PC-3 (cell line): ENCODE results near the gene OTX1. TPM values are rescaled to one million over a fixed set of nuclear protein-coding genes. Genes with fewer than 3 reads are reported as not detected.
A peak's percentile ranks its signal among the peaks of the same experiment; 100 is the strongest.

Experiments used
- ATAC-seq: fragments of 200-7000 bp; cut with Tn5 transposase; 2 replicates; pipeline ENCODE4 v1.9.1; 2020; ENCODE audit warnings: mild to moderate bottlenecking, moderate library complexity
- BruUV-seq: library from RNA; stranded (reverse); fragments of 400-500 nt; replicated peaks from 2 replicates; lab custom pipeline; 2021; lab: Mats Ljungman, UMichigan
- CTCF ChIA-PET: fragments of 300-600 bp; sonication (Branson Sonifier 250); formaldehyde crosslinking; loops from one replicate; lab custom pipeline; 2022; ENCODE audit warnings: antibody characterized with exemption; lab: Charles Lee
- POLR2A ChIA-PET: fragments of 300-600 bp; sonication (Branson Sonifier 250); formaldehyde crosslinking; loops from one replicate; lab custom pipeline; 2022; ENCODE audit warnings: antibody characterized with exemption; ENCODE audit not compliant: unreplicated experiment; lab: Charles Lee
- DNase-seq: peaks from one replicate; pipeline ENCODE4 v3.0.0-alpha.2; 2015
- H2AFZ ChIP-seq: fragments of 300-600 bp; sonication (generic); 2 replicates; pipeline ENCODE4 v1.6.0; 2016; ENCODE audit warnings: antibody characterized with exemption, low read length
- H3F3A ChIP-seq: fragments of 300-600 bp; sonication (generic); one replicate; pipeline ENCODE4 v1.6.0; 2017; ENCODE audit warnings: antibody characterized with exemption, low read length, control low read depth, mild to moderate bottlenecking; ENCODE audit not compliant: unreplicated experiment
- H3K27ac ChIP-seq: fragments of 300-600 bp; sonication (generic); 2 replicates; pipeline ENCODE4 v1.5.1; 2016; ENCODE audit warnings: mild to moderate bottlenecking, low read length
- H3K27me3 ChIP-seq: fragments of 300-600 bp; sonication (generic); 2 replicates; pipeline ENCODE4 v1.6.1; 2016; ENCODE audit warnings: low read length, mixed read lengths
- H3K36me3 ChIP-seq: fragments of 300-600 bp; sonication (generic); 2 replicates; pipeline ENCODE4 v1.6.1; 2016; ENCODE audit warnings: low read depth, mixed run types, low read length, mixed read lengths
- H3K4me1 ChIP-seq: fragments of 300-600 bp; sonication (generic); 2 replicates; pipeline ENCODE4 v1.5.1; 2016; ENCODE audit warnings: low read length; ENCODE audit not compliant: insufficient read depth
- H3K4me2 ChIP-seq: fragments of 300-600 bp; sonication (generic); 2 replicates; pipeline ENCODE4 v1.6.0; 2016; ENCODE audit warnings: low read length
- H3K4me3 ChIP-seq: fragments of 300-600 bp; sonication (generic); 2 replicates; pipeline ENCODE4 v1.5.1; 2016; ENCODE audit warnings: mild to moderate bottlenecking, low read length, mixed read lengths
- H3K79me2 ChIP-seq: fragments of 300-600 bp; sonication (generic); 2 replicates; pipeline ENCODE4 v1.6.1; 2017; ENCODE audit warnings: low read length, mixed read lengths
- H3K9ac ChIP-seq: fragments of 300-600 bp; sonication (generic); 2 replicates; pipeline ENCODE4 v1.6.0; 2016; ENCODE audit warnings: mild to moderate bottlenecking, low read length
- H3K9me2 ChIP-seq: fragments of 300-600 bp; sonication (generic); replicated peaks from 2 replicates; pipeline ENCODE4 v1.6.1; 2016; ENCODE audit warnings: mixed run types, low read length, mixed read lengths
- H3K9me3 ChIP-seq: fragments of 300-600 bp; sonication (generic); 2 replicates; pipeline ENCODE4 v1.6.1; 2016; ENCODE audit warnings: low read length, mixed read lengths
- H4K20me1 ChIP-seq: fragments of 300-600 bp; sonication (generic); 2 replicates; pipeline ENCODE4 v1.6.1; 2016; ENCODE audit warnings: low read length, mixed read lengths
- EZH2 ChIP-seq: fragments of 300-600 bp; sonication (generic); IDR thresholded peaks from one replicate; pipeline ENCODE4 v1.6.1; 2017; ENCODE audit warnings: antibody characterized with exemption, mild to moderate bottlenecking, low read length; ENCODE audit not compliant: unreplicated experiment
- EZH2phosphoT487 ChIP-seq: fragments of 300-600 bp; sonication (generic); IDR thresholded peaks from 2 replicates; pipeline ENCODE4 v1.6.1; 2018; ENCODE audit warnings: mild to moderate bottlenecking, antibody characterized with exemption, low read length, borderline replicate concordance
- intact Hi-C: fragments of 100-400 bp; cut with micrococcal nuclease; formaldehyde crosslinking; loops from 2 replicates; pipeline ENCODE4 v1.9.0; 2023
- total RNA-seq: library from RNA; depleted of rRNA; stranded (reverse); fragments of >200 nt; gene quantifications from 2 replicates; pipeline ENCODE4 v1.2.3, GENCODE V29; 2014
- TF ChIP-seq, protein P1 (sequence below): fragments of 300-600 bp; sonication (generic); conservative IDR thresholded peaks from 2 replicates; pipeline ENCODE4 v1.5.1; 2017; ENCODE audit warnings: antibody characterized with exemption, low read depth, mild to moderate bottlenecking, low read length

Gene OTX1
- total RNA-seq, 1 experiment from 2014 or later: 2.3 TPM

- Histone ChIP-seq H3K36me3 (no peaks in the 10 kb centered on the region), H3K79me2 (peaks cover 13% of the 10 kb centered on the region), H3K27me3 (no peaks in the 10 kb centered on the region), H3K9ac (no peak overlapping the region), H3K4me2 (no peak overlapping the region), H3K9me3 (no peaks in the 10 kb centered on the region), H3K4me3 (no peak overlapping the region), H3F3A (no peaks in the 10 kb centered on the region), H3K9me2 (no peaks in the 10 kb centered on the region), H3K27ac (no peak overlapping the region), H2AFZ (no peak overlapping the region), H4K20me1 (no peaks in the 10 kb centered on the region), H3K4me1 (peaks cover 11% of the 10 kb centered on the region; the same call in 1 of the 2 replicates)
- CTCF ChIA-PET: no interaction called here
- DNase-seq (no peak), ATAC-seq (no peak)
- intact Hi-C loops: no loop called here
- no peak for TF ChIP-seq EZH2
- no peak for TF ChIP-seq EZH2phosphoT487
- POLR2A ChIA-PET: interaction anchor here (0.6 kb wide), 1 partner anchor 379 kb away, joined by 3 read pairs; no protein-coding TSS in a partner anchor
- BruUV-seq: TSS peak; percentile 8
These were observed 1.9 kb downstream of the OTX1 start for GRCh38 chr2:63052411-63053080.

GRCh38 chr2:63053081-63053888 lies 2.7 kb downstream of the OTX1 start:
- no peak for ATAC-seq
- intact Hi-C loops: no loop called here
- Histone ChIP-seq H3K4me1 (peaks cover 11% of the 10 kb centered on the region; the same call in 1 of the 2 replicates), H3K27ac (no peak overlapping the region), H2AFZ (no peak overlapping the region), H3K36me3 (no peaks in the 10 kb centered on the region), H3K4me3 (no peak overlapping the region), H3K79me2 (peaks cover 13% of the 10 kb centered on the region), H3F3A (no peaks in the 10 kb centered on the region), H3K27me3 (no peaks in the 10 kb centered on the region), H3K4me2 (no peak overlapping the region), H4K20me1 (no peaks in the 10 kb centered on the region), H3K9ac (no peak overlapping the region), H3K9me2 (no peaks in the 10 kb centered on the region), H3K9me3 (no peaks in the 10 kb centered on the region)
- TF ChIP-seq, protein P1, sequence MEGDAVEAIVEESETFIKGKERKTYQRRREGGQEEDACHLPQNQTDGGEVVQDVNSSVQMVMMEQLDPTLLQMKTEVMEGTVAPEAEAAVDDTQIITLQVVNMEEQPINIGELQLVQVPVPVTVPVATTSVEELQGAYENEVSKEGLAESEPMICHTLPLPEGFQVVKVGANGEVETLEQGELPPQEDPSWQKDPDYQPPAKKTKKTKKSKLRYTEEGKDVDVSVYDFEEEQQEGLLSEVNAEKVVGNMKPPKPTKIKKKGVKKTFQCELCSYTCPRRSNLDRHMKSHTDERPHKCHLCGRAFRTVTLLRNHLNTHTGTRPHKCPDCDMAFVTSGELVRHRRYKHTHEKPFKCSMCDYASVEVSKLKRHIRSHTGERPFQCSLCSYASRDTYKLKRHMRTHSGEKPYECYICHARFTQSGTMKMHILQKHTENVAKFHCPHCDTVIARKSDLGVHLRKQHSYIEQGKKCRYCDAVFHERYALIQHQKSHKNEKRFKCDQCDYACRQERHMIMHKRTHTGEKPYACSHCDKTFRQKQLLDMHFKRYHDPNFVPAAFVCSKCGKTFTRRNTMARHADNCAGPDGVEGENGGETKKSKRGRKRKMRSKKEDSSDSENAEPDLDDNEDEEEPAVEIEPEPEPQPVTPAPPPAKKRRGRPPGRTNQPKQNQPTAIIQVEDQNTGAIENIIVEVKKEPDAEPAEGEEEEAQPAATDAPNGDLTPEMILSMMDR: no peak
- no peak for TF ChIP-seq EZH2phosphoT487
- no peak for TF ChIP-seq EZH2
- ChIA-PET CTCF (no interaction called here), POLR2A (no interaction called here)
- DNase-seq: no peak
- no TSS peak for BruUV-seq

DNA sequence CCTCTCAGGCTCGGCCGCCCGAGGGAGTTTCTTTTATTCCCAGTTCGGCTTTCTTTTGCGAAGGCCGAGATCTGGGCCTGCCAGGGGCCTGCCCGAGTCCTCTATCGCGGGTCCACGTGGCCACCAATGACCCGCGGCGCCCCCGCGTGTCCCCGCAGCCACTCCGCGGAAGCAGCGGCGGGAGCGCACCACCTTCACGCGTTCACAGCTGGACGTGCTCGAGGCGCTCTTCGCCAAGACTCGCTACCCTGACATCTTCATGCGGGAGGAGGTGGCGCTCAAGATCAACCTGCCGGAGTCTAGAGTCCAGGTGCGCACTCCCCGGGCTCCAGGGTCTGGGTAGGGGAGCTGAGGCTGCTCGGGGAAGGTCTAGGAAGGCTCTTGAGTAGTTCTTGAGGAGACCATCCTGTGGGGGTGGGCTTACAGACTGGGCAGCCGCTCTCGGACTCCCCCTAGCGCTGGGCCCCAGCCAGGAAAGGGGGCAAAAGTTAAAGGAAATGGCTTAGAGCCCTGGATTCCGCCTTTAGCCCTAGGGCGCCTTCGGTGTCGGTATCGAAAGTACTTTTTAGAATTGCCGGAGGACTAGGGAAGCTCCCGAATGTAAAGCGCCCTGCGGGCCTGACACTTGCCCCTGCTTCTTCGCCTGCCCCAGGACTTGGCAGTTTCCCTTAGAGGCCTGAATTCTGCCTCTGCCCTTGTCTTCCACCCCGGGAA lies 3.4 kb downstream of the OTX1 start:
- BruUV-seq: no TSS peak
- no peaks in the 10 kb centered on the region for H3K9me3 ChIP-seq
- ATAC-seq: no peak
- H3K4me3 ChIP-seq: no peak overlapping the region
- H3K4me1 ChIP-seq: peaks cover 7% of the 10 kb centered on the region; the same call in 1 of the 2 replicates
- H3K27me3 ChIP-seq: no peaks in the 10 kb centered on the region
- no peaks in the 10 kb centered on the region for H3K36me3 ChIP-seq
- H3K9me2 ChIP-seq: no peaks in the 10 kb centered on the region
- H3K4me2 ChIP-seq: no peak overlapping the region
- no peaks in the 10 kb centered on the region for H4K20me1 ChIP-seq
- H3F3A ChIP-seq: no peaks in the 10 kb centered on the region
- H3K27ac ChIP-seq: no peak overlapping the region
- no peak overlapping the region for H2AFZ ChIP-seq
- no peak for TF ChIP-seq EZH2
- no peak for TF ChIP-seq EZH2phosphoT487
- TF ChIP-seq, protein P1: no peak
- H3K9ac ChIP-seq: no peak overlapping the region
- intact Hi-C loops: no loop called here
- CTCF ChIA-PET: no interaction called here
- H3K79me2 ChIP-seq: peaks cover 13% of the 10 kb centered on the region
- POLR2A ChIA-PET: no interaction called here
- DNase-seq: no peak
